SK-N-MC (cell line): ENCODE results near the gene ZNF660.
"Not testable (repeated sequence)": the region's sequence is repeated elsewhere in the genome, so short reads cannot be mapped to it uniquely, and the experiment has no call there.

Source experiments
- DNase-seq: peaks from one replicate; pipeline ENCODE4 v3.0.0-alpha.2; 2011; ENCODE audit warnings: low read depth, low spot score
- H3K27ac ChIP-seq: fragments of 200-600 bp; sonication (generic); 2 replicates; pipeline ENCODE4 v1.5.1; 2016; ENCODE audit warnings: mixed run types
- H3K36me3 ChIP-seq: fragments of 200-600 bp; sonication (generic); 2 replicates; pipeline ENCODE4 v1.6.1; 2017; ENCODE audit warnings: antibody characterized with exemption, low read length, mixed read lengths; ENCODE audit not compliant: insufficient read depth
- H3K4me3 ChIP-seq: fragments of 200-600 bp; sonication (generic); 2 replicates; pipeline ENCODE4 v1.5.1; 2016
- H3K9ac ChIP-seq: fragments of 200-600 bp; sonication (generic); 2 replicates; pipeline ENCODE4 v1.8.0; 2017; ENCODE audit warnings: mixed run types, mixed read lengths; ENCODE audit not compliant: insufficient read length
- H3K9me3 ChIP-seq: fragments of 200-600 bp; sonication (generic); 2 replicates; pipeline ENCODE4 v1.6.1; 2017; ENCODE audit warnings: low read depth, mild to moderate bottlenecking, antibody characterized with exemption, low read length, moderate library complexity, mixed read lengths
- EZH2 ChIP-seq: fragments of 200-600 bp; sonication (generic); IDR thresholded peaks from one replicate; pipeline ENCODE4 v1.6.1; 2017; ENCODE audit warnings: antibody characterized with exemption
- FOXP2 ChIP-seq: optimal IDR thresholded peaks from 2 replicates; pipeline ENCODE3; 2011; ENCODE audit warnings: mild to moderate bottlenecking, moderate library complexity; ENCODE audit not compliant: insufficient read depth; ENCODE audit errors: extremely low read length, control extremely low read depth
- POLR2AphosphoS5 ChIP-seq: IDR thresholded peaks from 2 replicates; pipeline ENCODE4 v1.6.1; 2012; ENCODE audit warnings: mild to moderate bottlenecking, low read depth, low read length, borderline replicate concordance

The ZNF660 gene

DNA sequence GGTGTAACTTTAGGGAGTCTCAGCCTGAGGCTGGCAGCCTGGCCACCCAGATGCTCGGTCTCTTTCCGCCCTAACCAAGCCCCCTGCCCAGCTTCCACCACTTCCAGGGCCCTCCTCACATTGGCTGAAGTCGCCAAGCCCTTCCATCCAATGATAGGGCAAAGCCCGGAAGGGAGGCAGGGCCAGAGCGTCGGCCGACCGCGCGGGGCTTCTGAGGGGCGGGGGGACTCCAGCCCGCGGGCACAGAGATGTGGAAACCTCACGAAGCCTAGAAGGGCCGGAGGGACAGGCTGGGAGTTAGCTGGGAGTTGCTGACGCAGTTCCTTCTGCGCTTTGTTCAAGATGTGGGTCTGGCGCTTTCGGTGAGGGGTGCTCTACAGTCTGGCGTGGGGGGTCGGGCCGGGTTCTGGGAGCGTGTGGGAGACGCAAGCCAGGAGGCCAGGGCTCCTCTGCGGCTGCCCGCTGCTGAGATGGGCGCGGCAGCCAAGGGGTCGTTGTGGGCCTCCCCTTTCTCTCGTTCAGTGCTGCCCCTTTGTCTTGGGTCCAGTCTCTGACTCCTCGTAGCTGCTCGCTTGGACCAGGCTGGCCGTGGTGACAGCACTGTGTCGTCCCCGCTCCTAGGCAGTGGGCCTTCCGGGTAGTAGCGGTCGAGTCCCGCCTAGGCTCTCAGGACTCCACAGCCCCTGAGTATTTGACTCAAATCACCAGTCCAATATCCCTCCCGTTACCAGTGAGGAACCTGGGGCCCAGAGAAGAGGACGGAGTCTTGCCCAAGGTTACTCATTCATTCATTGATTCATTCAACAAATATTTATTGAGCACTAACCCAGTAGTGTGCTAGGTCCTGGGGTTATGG, at the start of gene ZNF660:
TSS of gene ZNF660 (plus strand) at position 319 of the 856 bp plus-strand sequence. CDS start 9,230 bp downstream, outside the sequence.
- TF ChIP-seq FOXP2 (no peak), POLR2AphosphoS5 (peak; percentile 43; the same call in 1 of the 2 replicates), EZH2 (no peak)
- Histone ChIP-seq H3K27ac (no peak within 1 kb of the TSS), H3K4me3 (no peak within 1 kb of the TSS), H3K9ac (no peak within 1 kb of the TSS), H3K36me3 (no peaks in the 10 kb centered on the region), H3K9me3 (no peaks in the 10 kb centered on the region)
- no peak for DNase-seq

DNA sequence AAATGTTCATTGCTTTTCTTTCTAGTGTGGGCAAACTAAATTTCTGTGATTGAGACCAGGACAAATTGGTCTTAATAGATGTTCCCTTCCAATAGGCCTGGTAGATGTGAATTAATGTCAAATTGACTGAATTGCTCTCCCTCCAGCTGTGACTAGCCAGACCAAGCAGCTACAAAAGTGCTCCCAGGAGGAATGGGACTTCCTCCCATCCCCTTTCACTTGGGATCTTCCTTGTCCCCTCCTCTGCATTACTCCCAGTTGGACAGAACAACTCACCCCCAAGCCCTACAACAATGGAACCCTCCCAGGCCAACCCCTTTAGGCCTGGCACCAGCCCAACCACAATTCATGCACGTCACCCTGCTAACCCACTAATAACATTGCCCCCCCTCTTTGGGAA, 49.4 kb upstream of the ZNF660 start:
- H3K4me3 ChIP-seq: no peak overlapping the region
- H3K9me3 ChIP-seq: no peaks in the 10 kb centered on the region
- TF ChIP-seq FOXP2 (no peak), POLR2AphosphoS5 (no peak), EZH2 (no peak)
- DNase-seq: no peak
- no peaks in the 10 kb centered on the region for H3K36me3 ChIP-seq
- no peak overlapping the region for H3K27ac ChIP-seq
- no peak overlapping the region for H3K9ac ChIP-seq

DNA sequence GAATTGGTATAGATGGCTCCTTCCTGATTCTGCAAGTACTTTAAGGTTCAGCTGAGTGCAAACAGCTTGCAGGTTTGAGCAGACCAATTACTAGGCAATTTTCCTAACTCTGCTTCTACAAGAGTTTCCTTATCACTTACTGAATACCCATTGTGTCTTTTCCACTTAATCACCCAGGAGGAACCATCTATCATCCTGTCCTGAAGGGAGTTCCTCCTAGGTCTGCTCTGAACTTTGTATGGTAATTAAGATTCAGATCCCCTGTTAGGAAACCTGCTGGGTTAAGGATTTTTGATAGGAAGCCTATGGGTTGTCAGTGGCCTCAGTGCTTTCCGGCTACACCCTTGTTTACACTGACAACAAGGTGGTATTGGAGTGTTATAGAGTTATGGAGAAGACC, 40.0 kb upstream of the ZNF660 start:
- H3K9me3 ChIP-seq, H3K36me3 ChIP-seq, H3K9ac ChIP-seq, H3K27ac ChIP-seq, DNase-seq, H3K4me3 ChIP-seq: not testable (repeated sequence)

DNA sequence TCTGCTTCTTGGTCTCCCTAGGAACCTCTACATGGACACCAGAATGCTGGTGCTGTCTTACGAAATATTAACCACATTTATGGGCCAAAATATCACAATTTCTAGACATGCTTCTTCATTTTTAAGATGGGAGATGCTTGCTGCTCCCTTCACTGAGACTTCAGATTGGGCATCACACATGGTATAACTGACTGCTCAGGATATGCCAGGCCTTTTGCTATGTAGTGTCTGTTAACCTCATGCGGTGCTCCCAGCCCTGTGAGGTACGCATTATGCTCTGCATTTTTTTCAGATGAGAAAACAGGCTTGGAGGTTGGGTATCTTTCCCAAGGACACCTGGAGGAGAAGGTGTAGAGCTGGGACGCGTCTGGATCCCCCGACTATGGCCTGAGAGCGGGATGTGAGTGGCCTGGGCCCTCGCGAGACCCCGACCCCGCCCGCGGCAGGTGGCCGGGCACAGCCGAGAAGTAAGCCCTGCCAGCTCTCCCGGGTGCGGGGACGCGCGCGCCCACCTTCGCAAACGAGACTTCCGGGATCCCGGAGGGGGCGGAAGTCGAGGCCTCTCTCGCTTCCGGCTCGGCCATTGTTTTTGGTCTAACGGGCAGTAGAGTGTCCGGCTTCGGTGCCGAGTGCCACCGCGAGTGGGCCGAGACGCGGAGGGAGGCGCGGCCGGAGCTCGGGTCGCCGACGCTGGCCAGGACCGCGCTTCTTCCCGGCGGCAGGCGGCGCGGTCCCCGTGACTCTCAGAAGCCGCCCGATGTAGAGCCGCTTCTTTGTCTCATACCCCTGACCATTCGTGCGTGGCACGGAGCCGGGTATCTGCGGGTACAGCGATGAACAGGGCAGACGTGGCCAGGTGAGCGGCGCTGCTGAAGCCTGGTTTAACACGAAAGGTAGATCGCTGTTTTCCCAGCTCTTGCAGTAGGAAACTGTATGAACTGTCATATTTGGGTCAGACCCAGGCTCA, 29.9 kb upstream of the ZNF660 start, which contains the start of gene ZKSCAN7:
TSS of gene ZKSCAN7 (plus strand) at position 568 of the 967 bp plus-strand sequence. CDS start 1,855 bp downstream, outside the sequence.
- H3K27ac ChIP-seq: no peak within 1 kb of the TSS
- H3K9ac ChIP-seq: no peak within 1 kb of the TSS
- no peak for DNase-seq
- H3K4me3 ChIP-seq: no peak within 1 kb of the TSS
- TF ChIP-seq FOXP2 (no peak), EZH2 (no peak), POLR2AphosphoS5 (no peak; the same call in 1 of the 2 replicates)
- H3K36me3 ChIP-seq: no peaks in the 10 kb centered on the region
- H3K9me3 ChIP-seq: no peaks in the 10 kb centered on the region

DNA sequence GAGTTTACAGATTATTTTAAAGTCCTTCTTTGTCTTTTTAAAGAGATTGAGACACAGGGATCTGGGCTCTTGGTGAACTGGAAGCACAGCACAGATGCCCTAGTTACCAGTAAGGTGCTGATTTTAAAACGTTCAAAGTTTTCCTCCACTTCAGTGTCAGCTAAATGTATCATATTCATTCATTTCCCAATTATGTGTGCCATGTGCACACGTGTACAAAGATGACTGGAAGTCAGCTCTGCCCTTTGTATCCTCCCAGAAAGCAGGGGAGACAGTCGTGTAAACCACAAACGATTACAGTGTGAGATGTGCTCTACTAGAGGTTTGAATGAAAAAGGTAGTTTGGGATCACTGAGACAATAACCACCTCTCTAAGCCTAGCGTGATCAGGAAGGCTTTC, 29.0 kb upstream of the ZNF660 start:
- H3K27ac ChIP-seq: no peak overlapping the region
- no peak for DNase-seq
- H3K36me3 ChIP-seq: no peaks in the 10 kb centered on the region
- no peak overlapping the region for H3K4me3 ChIP-seq
- H3K9me3 ChIP-seq: no peaks in the 10 kb centered on the region
- TF ChIP-seq EZH2 (no peak), POLR2AphosphoS5 (no peak), FOXP2 (no peak)
- no peak overlapping the region for H3K9ac ChIP-seq

DNA sequence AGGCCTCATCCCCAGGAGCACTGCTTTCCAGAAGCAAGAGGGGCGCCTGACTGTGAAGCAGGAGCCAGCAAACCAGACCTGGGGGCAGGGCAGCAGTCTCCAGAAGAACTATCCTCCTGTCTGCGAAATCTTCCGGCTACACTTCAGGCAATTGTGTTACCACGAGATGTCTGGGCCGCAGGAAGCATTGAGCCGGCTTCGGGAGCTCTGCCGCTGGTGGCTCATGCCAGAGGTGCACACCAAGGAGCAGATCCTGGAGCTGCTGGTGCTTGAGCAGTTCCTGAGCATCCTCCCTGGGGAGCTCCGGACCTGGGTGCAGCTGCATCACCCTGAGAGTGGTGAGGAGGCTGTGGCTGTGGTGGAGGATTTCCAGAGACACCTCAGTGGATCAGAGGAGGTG, 27.7 kb upstream of the ZNF660 start:
- no peaks in the 10 kb centered on the region for H3K9me3 ChIP-seq
- no peak overlapping the region for H3K4me3 ChIP-seq
- H3K9ac ChIP-seq: no peak overlapping the region
- DNase-seq: no peak
- TF ChIP-seq EZH2 (no peak), POLR2AphosphoS5 (no peak), FOXP2 (no peak)
- H3K27ac ChIP-seq: no peak overlapping the region
- no peaks in the 10 kb centered on the region for H3K36me3 ChIP-seq

DNA sequence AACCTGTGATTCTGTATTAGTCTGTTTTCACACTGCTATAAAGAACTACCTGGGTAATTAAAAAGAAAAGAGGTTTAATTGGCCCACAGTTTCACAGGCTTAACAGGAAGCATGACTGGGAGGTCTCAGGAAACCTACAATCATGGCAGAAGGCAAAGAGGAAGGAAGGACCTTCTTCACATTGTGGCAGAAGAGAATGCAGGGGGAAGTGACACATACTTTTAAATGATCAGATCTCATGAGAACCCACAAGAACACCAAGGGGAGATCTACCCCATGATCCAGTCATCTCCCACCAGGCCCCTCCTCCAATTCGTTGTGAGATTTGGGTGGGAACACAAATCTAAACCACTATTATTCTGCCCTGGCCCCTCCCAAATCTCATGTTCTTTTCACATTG, 23.7 kb upstream of the ZNF660 start:
- no peak for DNase-seq
- Histone ChIP-seq H3K36me3 (no peaks in the 10 kb centered on the region), H3K9me3 (no peaks in the 10 kb centered on the region)

DNA sequence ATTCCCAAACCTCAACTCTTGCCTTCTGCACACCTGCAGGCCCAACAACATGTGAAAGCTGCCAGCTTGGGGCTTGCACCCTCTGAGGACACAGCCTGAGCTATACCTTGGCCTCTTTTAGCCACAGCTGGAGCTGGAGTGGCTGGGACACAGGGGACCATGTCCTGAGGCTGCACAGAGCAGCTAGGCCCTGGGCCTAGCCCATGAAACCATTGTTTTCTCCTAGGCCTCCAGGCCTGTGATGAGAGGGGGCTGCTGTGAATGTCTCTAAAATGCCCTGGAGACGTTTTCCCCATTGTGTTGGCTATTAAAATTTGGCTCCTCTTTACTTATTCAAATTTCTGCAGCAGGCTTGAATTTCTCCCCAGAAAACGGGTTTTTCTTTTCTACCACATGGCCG, 22.6 kb upstream of the ZNF660 start:
- Histone ChIP-seq H3K36me3 (no peaks in the 10 kb centered on the region), H3K4me3 (no peak overlapping the region), H3K27ac (no peak overlapping the region), H3K9ac (no peak overlapping the region), H3K9me3 (no peaks in the 10 kb centered on the region)
- no peak for TF ChIP-seq POLR2AphosphoS5
- no peak for DNase-seq

More for the DNA sequence above, 23.7 kb upstream of the ZNF660 start:
- Histone ChIP-seq H3K4me3 (no peak overlapping the region), H3K27ac (no peak overlapping the region), H3K9ac (no peak overlapping the region)
- TF ChIP-seq FOXP2: no peak
- no peak for TF ChIP-seq POLR2AphosphoS5
- no peak for TF ChIP-seq EZH2

DNA sequence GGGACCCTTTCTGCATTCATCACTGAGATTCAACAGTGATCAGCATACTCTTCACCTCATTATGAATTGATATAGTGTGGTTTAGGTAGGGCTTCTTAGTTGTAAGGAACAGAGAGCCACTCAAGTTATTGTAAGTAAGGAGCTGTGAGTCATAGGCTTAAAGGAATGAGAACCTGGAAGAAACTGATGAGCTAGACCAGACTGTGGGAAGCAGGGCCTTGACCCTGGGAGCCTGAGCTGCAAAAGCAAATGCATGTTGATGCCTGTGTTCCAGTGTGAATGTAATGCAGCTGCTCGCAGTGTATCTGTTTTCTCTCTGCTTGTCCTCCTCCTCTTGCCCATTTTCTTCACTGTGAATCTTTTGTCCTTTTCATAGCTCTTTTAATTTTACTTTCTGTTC, 16.2 kb upstream of the ZNF660 start:
- Histone ChIP-seq H3K36me3 (no peaks in the 10 kb centered on the region), H3K9ac (no peak overlapping the region), H3K4me3 (no peak overlapping the region), H3K27ac (no peak overlapping the region), H3K9me3 (no peaks in the 10 kb centered on the region)
- no peak for DNase-seq
- no peak for TF ChIP-seq FOXP2
- TF ChIP-seq POLR2AphosphoS5: no peak
- TF ChIP-seq EZH2: no peak
